HG03095 (cell line): Measurements from ENCODE around the gene AGAP1.

Experiments
- ATAC-seq: cut with Tn5 transposase; IDR thresholded peaks from one replicate; pipeline ENCODE4 v1.9.1; 2021; ENCODE audit warnings: moderate library complexity; ENCODE audit not compliant: unreplicated experiment

The AGAP1 gene

DNA sequence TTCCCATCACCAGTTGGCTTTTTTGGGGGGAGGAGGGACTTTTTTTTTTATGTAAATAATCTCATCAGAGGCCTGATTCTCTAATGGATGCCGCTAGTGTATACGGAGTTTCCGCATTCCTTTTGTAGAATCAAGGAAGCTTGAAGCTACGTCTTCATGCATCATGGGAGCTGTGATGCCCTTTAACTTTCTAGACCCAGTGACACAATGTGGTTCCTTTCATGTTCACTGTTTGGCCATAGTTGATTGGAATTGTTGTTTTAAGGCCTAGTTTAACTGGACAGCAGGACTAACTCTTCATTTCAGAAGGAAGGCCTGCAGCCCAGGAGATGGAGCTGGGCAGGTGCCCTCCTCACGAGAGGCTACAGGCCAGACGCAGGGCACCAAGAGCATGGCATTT, 287.9 kb downstream of the AGAP1 start:
- ATAC-seq, result no peak

DNA sequence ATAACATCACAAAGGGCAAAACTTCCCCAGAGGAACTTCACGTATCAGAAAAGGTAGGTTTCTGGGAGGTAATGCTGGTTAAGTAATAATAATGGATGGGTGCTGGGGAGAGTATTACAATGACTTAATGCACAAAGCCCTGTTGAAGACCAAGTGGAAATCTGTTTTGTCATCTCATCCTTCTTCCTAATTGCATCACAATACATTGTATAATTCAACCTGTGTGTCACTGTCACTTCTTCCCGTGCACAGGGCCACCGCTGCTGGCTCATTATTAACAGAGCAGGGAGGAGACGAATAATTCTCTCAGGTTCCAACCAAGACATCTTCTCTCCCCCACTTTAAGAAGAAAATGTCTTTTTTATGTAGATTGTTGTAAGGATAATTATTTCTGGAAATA, 290.9 kb downstream of the AGAP1 start:
- ATAC-seq, result no peak

DNA sequence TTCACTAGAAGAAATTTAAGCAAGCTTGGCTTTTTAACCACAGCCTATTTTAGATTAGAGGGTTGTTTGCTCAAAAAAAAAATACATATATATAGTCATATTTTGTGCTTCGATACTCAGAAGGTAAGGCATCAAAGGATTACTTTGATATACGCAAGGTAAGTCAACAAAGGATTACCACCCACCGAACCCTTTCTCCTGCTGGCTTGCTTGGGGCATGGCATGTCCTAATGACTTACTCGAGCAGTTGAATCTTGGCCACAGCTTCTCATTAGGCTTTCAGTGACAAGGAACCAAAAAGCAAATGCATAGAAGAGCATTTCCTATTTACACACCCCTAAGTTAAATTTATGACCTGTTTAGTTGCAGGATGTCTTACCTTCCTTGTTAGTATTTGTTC, 295.7 kb downstream of the AGAP1 start:
- ATAC-seq, result no peak

DNA sequence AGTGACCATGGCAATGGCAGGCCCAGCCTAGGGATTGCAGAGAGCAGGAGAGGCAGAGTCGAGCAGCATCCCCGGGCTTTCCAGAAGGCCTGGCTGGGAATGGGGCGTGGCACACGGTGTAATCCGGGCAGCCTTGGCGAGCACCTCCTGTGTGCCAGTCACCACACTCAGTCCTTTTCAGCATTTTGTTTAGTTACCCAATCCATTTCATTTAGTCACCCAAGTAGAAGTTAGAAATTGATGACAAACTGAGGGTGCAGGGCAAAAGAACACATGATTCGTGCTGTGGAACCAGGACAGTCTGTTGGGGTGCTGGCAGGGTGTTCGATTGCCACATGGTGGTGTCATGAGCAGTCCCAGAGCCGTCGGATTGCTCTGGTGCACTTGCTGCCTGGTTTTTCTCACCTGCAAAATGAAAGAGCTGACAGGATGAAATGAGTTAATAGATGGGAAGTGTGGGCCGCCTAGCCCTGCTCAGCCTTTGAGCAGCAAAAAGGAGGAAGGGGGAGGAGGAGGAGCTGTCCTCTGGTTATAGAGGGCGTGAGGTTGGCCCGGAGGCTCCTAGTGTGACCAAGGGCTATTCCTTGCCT, 299.4 kb downstream of the AGAP1 start:
- no peak for ATAC-seq

DNA sequence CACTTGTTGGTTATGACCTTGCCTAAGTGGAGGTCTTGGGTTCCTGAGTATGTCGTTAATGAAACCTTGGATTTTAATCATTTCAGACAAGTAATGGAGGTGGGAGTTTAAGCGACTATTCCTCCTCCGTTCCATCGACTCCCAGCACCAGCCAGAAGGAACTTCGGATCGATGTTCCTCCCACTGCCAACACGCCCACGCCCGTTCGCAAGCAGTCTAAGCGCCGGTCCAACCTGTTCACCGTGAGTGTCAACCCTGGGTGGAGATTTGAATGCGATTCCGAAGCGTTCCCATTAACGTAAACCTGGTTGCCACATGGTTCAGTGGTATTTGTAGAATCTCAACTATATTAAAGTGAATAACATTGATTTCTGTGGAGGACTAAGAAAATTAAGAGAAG, 305.4 kb downstream of the AGAP1 start:
- ATAC-seq, result no peak

DNA sequence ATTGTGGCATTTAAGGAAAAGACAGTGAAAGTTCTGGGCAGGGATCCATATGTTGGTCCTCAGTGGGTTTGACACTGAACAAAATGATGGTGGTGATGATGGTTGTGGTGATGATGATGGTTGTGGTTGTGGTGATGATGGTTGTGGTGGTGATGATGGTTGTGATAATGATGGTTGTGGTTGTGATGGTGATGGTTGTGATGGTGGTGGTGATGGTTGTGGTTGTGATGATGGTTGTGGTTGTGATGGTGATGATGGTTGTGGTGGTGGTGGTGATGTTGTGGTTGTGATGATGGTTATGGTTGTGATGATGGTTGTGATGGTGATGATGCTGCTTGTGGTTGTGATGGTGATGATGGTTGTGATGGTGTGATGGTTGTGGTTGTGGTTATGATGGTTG, 308.7 kb downstream of the AGAP1 start:
- ATAC-seq, result no peak

DNA sequence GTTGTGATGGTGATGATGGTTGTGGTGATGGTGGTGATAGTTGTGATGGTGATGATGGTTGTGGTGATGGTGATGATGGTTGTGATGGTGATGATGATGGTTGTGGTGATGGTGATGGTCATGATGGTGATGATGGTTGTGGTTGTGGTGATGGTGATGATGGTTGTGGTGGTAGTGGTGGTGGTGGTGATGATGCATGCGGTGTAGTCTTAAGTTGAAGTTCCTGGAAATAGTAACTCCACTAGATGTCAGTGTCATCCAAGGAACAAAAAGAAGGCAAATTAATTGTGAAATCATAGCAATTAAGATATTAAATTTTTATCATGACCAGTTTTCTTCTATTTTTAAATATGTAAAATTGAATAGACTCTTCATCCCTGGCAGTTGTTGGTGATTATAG, 309.2 kb downstream of the AGAP1 start:
- ATAC-seq, result no peak

DNA sequence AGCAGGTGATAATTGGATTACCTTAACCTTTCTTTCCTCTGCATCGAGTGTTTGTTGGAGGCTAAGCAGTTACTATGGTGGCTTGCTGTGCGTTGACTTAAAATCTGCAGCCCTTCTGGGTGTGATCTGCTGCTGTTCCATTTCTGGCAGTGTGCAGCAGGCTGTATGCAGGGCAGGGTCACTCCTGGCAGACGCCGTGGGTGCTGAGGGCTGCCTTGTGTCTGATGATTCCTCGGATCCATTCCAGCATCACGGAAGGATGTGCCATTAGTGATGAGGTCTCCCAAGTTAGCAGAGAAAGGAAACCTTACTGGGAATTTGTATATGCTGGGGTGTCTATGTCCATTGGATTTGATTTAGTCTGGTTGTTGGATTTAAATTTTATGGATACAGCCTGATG, 310.8 kb downstream of the AGAP1 start:
- ATAC-seq, result no peak

DNA sequence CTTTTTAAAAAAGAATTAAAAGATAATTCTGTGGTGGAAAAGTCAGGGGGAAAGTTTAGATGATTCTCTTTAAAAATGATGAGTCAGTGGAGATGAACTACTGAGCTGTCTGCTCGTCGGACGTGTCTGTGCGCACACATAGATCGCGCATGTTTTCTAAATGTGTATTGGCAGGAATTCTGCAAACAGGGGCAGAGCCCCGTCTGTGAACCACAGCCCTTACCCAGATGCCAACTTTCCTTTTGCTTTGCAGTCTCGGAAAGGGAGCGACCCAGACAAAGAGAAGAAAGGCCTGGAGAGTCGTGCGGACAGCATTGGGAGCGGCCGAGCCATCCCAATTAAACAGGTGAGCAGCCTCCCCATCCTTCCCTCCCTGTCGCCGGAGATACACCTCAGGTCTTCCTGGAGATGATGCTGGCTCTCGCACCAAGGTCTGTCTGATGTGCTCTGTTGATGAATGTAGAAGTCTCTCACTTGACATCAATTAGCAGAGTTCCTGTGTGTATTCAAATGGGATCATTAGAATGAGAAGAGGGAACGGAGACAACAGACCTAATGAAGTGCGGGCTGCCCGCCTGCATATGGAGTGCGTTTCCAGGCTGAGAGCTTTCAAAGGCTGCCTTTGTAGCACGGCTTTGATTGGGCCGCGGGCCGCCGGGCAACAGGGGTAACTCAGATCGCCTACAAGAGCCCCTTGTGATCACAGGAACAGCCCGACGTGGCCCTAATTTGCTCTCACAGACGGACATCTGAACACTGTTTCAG, 313.3 kb downstream of the AGAP1 start:
- ATAC-seq, result no peak

DNA sequence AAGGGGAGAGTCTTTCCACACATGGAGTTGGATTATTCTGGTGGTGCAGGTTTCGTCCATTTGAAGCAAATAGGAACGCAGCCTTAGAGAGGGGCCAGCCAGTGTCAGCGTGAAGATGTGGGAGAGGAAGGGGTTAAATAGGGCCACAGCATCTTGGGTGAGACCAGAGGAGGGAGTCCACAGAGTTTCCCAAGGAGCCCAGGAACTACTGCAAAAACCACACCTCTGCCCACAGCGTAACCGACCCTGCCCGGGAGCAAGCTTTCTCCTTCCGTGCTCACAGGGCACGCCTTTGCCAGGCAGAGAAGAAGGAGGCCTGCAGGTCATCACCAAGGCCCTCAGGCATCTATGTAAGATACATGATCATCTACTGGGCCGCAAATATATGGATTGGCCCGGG, 314.5 kb downstream of the AGAP1 start:
- no peak for ATAC-seq

DNA sequence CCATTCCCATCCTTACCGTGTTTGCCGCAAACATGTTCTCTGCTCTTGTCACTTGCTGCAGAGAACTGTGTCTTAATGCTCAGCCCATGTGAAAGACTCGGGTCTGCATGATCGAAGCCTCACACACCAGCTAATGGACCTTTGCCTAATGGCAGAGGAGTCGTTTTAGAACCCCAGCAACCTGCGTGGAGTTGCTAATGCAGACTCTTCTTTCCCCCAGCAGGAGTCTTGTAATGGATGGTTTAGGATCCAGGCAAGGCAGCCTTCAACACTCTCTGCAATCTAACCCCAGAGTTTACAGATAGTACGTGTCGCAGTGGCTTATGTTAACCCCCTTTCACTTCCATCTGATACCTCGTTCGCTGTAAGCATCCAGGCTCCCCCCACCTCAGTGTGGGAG, 316.4 kb downstream of the AGAP1 start:
- no peak for ATAC-seq

DNA sequence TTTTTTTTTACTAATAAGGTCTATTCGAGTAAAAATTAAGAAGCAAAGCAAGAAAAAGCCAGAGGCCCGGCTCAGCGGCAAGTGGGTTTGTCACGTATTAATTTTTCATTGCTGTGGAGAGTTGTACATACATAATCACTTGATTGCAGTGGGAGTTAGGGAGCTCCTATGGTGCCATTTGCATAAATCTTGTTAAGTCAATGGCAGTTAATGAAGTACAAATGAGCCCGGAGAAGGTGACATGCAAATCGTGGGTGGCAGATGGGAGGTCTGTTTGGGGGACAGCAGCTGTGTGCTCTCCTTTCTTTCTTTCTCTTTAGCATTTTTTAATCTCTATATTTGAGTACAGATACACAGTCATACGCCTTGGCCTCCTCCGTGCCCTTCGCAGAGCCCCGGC, 317.0 kb downstream of the AGAP1 start:
- ATAC-seq, result no peak

DNA sequence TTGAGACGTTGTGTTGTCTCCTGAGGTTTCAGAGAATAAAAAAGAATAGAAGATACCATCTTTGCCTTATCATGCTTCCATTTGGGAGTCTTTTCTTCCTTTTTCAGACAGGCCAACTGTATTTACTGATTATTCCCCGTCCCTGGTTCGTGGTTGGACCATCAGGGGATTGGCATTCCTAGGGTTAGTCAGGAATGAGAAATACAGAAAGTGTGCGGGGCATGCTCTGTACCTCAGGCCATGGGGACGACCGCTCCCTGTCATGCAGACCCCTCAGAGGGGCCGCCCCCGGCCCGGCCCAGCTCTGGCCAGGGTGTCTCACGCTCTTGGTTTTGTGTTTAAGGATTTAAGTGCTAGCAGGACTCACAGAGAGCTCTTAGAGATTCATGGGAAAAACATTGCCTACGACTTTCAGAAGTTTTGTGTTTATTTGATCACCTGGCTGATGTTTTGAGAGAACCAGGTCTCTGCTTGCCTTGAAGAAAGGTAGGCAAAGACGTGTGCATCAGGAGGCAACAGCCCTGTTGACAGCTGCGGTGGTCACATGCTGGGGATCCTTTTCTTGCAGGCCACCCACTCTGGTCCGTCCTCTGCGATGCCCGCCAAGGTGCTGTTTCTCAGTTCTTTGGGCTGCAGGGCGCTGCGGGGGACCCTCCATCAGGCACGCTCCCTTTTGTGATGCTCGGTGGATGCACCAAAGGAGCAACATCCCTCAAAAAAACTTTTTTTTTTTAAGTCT, 317.8 kb downstream of the AGAP1 start:
- ATAC-seq, result no peak

DNA sequence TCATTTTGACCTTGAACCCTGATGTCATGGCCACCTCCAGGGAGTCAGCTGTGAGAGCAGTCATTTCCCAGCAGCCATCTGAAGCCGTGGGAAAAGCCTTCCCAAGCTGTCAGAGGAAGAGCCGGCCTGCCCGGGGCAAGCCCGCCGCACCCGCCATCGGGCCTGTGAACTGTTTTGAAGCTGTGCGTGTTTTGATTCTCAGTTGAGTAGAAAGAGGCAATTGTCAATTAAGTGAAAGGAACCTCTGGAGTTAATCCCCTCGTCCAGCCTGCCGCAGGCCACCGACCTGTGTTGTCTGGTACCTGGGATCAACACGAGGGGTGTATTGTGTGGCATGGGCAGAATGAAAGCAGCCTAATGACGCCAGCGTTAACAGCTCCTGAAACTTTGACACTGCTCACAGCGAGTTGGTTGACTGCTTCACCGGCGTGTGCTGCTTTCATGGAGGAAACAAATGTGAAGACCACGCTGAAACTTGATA, 318.4 kb downstream of the AGAP1 start:
- ATAC-seq, result no peak

DNA sequence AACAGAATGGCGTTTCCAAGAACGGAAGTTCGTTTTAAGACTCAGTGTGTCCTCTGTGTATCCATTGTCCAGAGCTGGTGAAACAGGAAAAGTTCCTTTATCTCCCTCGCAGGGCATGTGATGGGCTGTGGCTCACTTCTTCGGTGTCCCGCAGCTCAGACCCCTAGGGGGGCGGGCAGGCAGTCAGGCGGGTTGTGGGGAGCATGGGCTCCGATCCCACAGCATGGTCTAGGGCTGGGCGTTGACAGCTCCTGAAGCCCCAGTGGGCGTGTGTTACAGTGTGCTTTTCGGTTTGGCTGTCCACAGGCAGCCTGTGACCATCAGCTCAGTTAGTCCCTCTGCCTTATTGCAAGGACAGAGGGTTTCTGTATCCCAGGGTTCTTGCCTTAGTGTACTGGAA, 319.6 kb downstream of the AGAP1 start:
- ATAC-seq, result no peak

DNA sequence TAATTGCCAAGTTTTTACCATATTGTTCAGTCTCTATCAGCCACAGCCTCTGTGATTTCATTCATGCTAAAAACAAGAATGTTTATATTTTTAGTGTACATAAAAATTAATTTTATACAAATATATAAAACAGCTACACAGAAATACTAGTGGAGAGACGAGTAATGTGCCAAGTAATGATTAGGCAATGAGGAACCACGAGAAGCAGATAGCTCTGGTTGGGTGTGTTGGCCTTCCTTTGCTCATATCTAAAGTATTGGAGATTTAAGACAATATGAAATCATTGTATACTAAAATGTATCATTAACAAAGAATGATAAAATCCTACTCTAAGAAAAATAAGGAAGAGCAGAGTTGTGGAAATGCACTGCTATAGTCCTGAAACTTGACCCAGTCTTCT, 326.7 kb downstream of the AGAP1 start:
- ATAC-seq, result no peak

DNA sequence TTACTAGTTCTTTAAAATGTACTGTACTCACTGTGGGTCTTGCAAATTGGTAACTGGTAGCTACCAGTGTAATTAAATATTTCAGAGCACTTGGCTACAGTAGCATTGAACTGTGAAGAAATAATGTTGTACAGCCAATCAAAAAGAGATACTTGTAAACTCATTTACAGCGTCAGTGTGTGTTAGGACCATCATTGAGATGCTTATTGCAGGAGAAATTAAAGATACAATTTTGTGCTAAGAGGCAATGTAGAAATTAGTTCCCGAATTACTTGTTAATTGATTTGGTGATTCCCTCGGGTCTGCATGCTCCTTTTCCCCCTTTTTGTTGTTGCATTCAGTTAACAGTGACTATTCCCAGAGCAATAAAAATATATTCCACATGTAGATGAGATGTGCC, 330.5 kb downstream of the AGAP1 start:
- ATAC-seq, result no peak

DNA sequence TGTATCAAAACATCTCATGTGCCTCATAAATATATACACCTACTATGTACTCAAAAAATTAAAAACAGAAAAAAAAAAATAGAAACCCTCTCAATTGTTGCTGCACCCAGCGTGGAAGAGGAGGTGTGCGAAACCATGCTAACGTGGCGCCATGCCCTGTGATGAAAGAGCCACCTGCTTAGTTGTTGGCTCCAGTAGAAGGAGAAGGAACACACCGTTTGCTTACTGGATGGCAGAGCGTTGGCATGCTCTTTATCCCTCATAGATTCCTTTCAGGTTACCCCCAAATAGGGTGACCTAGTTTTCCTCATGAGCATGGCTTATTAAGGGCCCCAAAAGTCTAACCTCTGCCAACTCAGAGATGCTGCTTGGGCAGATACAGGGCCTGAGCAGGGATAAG, 332.1 kb downstream of the AGAP1 start:
- ATAC-seq, result no peak

DNA sequence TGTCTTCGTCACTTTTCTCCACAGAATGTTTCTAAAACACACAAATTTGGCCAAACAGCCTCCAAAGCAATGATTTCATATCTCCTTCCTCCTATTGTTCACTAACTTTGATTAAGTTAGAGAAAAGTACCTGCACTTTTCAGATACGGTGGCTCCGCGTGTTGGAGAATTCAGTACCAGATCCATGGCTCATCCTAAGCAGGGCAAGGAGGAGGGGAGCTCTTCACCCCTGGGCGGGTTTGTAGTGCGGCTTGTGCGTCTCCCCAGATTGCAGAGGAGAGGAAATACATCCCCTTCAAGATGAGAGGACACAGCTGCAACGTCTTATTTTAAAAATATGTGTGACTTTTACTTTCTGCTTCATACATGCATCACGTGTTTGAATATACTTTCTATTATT, 333.0 kb downstream of the AGAP1 start:
- ATAC-seq, result no peak

DNA sequence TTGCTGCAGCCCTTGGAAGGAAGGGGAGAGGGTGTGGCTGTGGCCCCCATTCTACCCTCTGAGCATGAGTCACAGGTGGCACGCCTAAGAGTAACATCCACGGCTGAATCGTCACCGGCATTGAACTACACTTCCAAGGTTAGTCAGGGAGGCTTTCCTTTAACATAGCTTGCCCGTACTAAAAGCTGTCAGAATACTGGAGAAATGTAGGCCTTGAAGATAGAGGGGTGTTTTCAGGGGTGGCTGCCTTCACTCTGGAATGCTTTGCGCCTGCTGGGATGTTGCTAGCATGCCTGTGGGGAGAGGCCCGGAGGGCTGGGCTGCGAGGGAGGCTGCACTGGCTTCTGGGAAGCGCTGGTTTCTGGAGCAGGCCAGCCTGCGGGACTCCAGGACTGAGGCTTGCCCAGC, 333.7 kb downstream of the AGAP1 start:
- ATAC-seq, result no peak

DNA sequence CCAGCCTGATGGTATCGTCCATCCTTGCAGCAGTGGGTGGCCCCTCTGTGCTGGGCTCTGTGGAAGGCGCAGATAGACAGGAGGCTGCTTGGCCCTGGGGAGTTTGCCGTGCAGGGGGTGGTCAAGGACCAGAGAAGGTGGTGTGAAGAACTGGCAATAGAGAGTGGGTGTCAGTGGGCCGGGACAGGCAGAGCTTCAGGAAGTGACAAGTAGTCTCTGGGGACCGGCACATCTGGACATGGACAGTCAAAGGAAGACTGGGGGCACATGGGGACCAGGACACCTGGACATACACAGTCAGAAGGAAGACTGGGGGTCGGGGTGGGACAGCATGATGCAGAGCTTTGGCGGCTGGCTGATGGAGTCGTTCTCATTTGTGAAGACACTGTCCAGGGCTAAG, 335.9 kb downstream of the AGAP1 start:
- ATAC-seq, result no peak

DNA sequence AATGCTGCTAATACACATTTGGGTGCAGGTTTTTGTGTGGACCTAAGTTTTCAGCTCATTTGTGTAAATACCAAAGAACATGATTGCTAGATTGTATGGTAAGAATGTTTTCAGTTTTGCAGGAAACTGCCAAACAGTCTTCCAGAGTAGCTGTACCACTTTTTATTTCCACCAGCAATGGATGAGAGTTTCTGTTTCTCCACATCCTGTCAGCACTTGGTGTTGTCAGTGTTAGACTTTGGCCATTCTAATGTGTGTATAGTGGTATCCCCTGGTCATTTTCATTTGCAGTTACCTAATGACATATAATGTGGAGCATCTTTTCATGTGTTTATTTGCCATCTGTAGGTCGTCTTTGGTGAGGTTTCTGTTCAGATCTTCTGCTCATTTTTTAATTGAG, 337.9 kb downstream of the AGAP1 start:
- no peak for ATAC-seq
